ENCODE data around the gene C5orf15. TPM values are rescaled to one million over a fixed set of nuclear protein-coding genes. Genes with fewer than 3 reads are reported as not detected.

The C5orf15 gene
- total RNA-seq, 1 experiment from 2014 or later, result 45.2 TPM

DNA sequence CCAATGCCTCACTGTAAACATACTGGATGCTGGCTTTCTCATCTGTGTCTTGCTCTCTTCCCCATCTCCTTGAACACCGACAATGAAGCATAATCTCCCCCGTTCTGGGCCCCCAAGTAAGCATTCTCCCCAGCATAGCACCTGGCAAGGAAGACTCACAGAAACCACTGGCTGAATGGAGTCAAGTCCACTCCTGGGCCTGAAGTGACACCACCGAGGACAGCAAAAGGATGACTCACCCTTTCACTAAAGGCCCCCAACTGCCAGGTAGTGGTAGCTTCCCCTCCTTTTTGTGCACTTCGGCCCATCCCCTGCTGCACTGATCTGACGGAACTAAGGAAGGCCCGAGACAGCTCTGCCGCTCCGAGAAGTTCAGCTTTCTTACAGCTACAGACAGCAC is 26.9 kb upstream of the C5orf15 start:
- ChIA-PET CTCF (no interaction called here), POLR2A (ENCODE audit: unreplicated experiment) (no interaction called here)
- H3K9me3 ChIP-seq (ENCODE audit: low read length), result no peaks in the 10 kb centered on the region
- intact Hi-C loops (cut with micrococcal nuclease), result no loop called here
- TF ChIP-seq EZH2phosphoT487 (IDR thresholded peaks at IDR 0.05; ENCODE audit: borderline replicate concordance, low read length) (no peak), EZH2 (IDR thresholded peaks at IDR 0.05; ENCODE audit: low read length, unreplicated experiment) (no peak)
- TF ChIP-seq, protein P1, sequence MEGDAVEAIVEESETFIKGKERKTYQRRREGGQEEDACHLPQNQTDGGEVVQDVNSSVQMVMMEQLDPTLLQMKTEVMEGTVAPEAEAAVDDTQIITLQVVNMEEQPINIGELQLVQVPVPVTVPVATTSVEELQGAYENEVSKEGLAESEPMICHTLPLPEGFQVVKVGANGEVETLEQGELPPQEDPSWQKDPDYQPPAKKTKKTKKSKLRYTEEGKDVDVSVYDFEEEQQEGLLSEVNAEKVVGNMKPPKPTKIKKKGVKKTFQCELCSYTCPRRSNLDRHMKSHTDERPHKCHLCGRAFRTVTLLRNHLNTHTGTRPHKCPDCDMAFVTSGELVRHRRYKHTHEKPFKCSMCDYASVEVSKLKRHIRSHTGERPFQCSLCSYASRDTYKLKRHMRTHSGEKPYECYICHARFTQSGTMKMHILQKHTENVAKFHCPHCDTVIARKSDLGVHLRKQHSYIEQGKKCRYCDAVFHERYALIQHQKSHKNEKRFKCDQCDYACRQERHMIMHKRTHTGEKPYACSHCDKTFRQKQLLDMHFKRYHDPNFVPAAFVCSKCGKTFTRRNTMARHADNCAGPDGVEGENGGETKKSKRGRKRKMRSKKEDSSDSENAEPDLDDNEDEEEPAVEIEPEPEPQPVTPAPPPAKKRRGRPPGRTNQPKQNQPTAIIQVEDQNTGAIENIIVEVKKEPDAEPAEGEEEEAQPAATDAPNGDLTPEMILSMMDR (conservative IDR thresholded peaks at IDR 0.05; ENCODE audit: low read depth, low read length), result no peak
- H3K4me1 ChIP-seq (ENCODE audit: insufficient read depth, low read length), result peaks cover 39% of the 10 kb centered on the region
- no peak overlapping the region for H3K4me2 ChIP-seq (ENCODE audit: low read length)
- ATAC-seq (no peak), DNase-seq (no peak)
- H3K27ac ChIP-seq (ENCODE audit: low read length), result no peak overlapping the region
- no peaks in the 10 kb centered on the region for H3F3A ChIP-seq (ENCODE audit: low read length, unreplicated experiment)
- H3K9me2 ChIP-seq (replicated peaks; ENCODE audit: low read length), result no peaks in the 10 kb centered on the region
- no peak overlapping the region for H3K4me3 ChIP-seq (ENCODE audit: low read length)
- peaks cover 64% of the 10 kb centered on the region for H4K20me1 ChIP-seq (ENCODE audit: low read length)
- no TSS peak for BruUV-seq (replicated peaks)
- H3K36me3 ChIP-seq (ENCODE audit: low read depth, low read length), result peaks cover 15% of the 10 kb centered on the region
- no peak overlapping the region for H2AFZ ChIP-seq (ENCODE audit: low read length)
- H3K9ac ChIP-seq (ENCODE audit: low read length), result no peak overlapping the region
- H3K79me2 ChIP-seq (ENCODE audit: low read length), result peaks cover 93% of the 10 kb centered on the region
- H3K27me3 ChIP-seq (ENCODE audit: low read length), result no peaks in the 10 kb centered on the region

DNA sequence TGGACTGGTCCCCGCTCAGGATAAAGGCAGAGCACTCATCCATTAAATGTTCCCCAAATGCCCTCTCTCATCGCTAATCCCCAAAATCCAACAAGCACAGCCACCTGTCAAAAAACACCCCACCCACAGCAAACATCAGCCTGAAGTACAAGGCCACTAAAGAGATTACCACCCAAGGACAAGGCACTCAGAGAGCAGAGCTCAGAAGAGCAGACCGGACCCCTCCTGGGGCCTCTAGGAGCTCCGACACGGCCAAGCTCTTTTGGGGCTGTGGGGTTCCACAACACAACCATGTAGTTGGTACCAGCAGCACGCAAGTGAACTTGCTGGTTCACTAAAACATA is 26.5 kb upstream of the C5orf15 start:
- BruUV-seq (replicated peaks), result no TSS peak
- ChIA-PET CTCF (no interaction called here), POLR2A (ENCODE audit: unreplicated experiment) (no interaction called here)
- no peak overlapping the region for H3K4me3 ChIP-seq (ENCODE audit: low read length)
- H3K79me2 ChIP-seq (ENCODE audit: low read length), result peaks cover 93% of the 10 kb centered on the region
- H4K20me1 ChIP-seq (ENCODE audit: low read length), result peaks cover 60% of the 10 kb centered on the region
- no peaks in the 10 kb centered on the region for H3K9me2 ChIP-seq (replicated peaks; ENCODE audit: low read length)
- H3K27ac ChIP-seq (ENCODE audit: low read length), result no peak overlapping the region
- no peaks in the 10 kb centered on the region for H3K27me3 ChIP-seq (ENCODE audit: low read length)
- H3K9ac ChIP-seq (ENCODE audit: low read length), result no peak overlapping the region
- peaks cover 18% of the 10 kb centered on the region for H3K36me3 ChIP-seq (ENCODE audit: low read depth, low read length)
- intact Hi-C loops (cut with micrococcal nuclease), result no loop called here
- no peak for TF ChIP-seq EZH2 (IDR thresholded peaks at IDR 0.05; ENCODE audit: low read length, unreplicated experiment)
- TF ChIP-seq, protein P1 (conservative IDR thresholded peaks at IDR 0.05; ENCODE audit: low read depth, low read length), result no peak
- no peak for TF ChIP-seq EZH2phosphoT487 (IDR thresholded peaks at IDR 0.05; ENCODE audit: borderline replicate concordance, low read length)
- no peak overlapping the region for H2AFZ ChIP-seq (ENCODE audit: low read length)
- DNase-seq, result no peak
- ATAC-seq, result no peak
- H3F3A ChIP-seq (ENCODE audit: low read length, unreplicated experiment), result no peaks in the 10 kb centered on the region
- H3K4me2 ChIP-seq (ENCODE audit: low read length), result no peak overlapping the region
- H3K4me1 ChIP-seq (ENCODE audit: insufficient read depth, low read length), result peaks cover 39% of the 10 kb centered on the region
- H3K9me3 ChIP-seq (ENCODE audit: low read length), result no peaks in the 10 kb centered on the region

DNA sequence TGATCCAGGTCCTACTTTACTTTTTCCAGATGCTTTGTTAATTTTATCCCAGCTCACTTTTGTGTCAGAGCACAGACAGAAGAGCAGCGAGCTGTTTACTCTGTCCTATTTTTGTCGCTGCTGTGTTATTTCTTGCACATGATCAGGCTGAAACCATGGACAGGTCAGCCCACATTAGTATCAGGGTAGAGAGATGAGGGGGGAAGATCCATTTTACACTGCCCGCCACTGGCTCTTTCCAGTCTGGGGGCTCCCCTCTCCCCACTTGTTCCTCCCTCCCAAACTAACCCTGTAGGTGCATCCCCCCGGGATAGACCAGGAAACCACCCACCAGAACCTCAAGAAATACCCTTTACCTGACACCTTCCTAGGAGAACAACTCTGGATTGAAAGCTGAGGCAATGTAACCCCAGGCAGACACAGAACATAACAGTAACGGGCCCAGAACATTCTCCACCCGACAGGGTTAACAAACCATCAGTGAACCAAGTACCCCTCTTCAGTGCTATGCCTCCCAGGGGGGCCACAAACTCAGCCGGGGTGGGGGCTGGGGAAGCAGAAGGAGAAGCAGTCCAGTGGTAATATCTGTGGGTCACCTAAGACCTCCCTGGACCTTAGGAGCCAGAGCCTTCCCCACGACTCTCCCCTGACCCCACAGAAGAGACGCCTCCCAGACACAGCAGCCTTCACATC is 26.0 kb upstream of the C5orf15 start:
- no peak overlapping the region for H3K4me3 ChIP-seq (ENCODE audit: low read length)
- no peaks in the 10 kb centered on the region for H3K27me3 ChIP-seq (ENCODE audit: low read length)
- H3K27ac ChIP-seq (ENCODE audit: low read length), result peak overlapping the region; percentile 77
- no peak for DNase-seq
- intact Hi-C loops (cut with micrococcal nuclease), result no loop called here
- peak overlapping the region; percentile 55 for H3K4me2 ChIP-seq (ENCODE audit: low read length)
- H3K9ac ChIP-seq (ENCODE audit: low read length), result no peak overlapping the region
- no peaks in the 10 kb centered on the region for H3K9me2 ChIP-seq (replicated peaks; ENCODE audit: low read length)
- ChIA-PET CTCF (no interaction called here), POLR2A (ENCODE audit: unreplicated experiment) (no interaction called here)
- no peak overlapping the region for H2AFZ ChIP-seq (ENCODE audit: low read length)
- H3K36me3 ChIP-seq (ENCODE audit: low read depth, low read length), result peaks cover 19% of the 10 kb centered on the region
- H3K9me3 ChIP-seq (ENCODE audit: low read length), result no peaks in the 10 kb centered on the region
- H3K4me1 ChIP-seq (ENCODE audit: insufficient read depth, low read length), result peaks cover 39% of the 10 kb centered on the region
- peaks cover 92% of the 10 kb centered on the region for H3K79me2 ChIP-seq (ENCODE audit: low read length)
- H3F3A ChIP-seq (ENCODE audit: low read length, unreplicated experiment), result no peaks in the 10 kb centered on the region
- peaks cover 55% of the 10 kb centered on the region for H4K20me1 ChIP-seq (ENCODE audit: low read length)
- no peak for TF ChIP-seq EZH2 (IDR thresholded peaks at IDR 0.05; ENCODE audit: low read length, unreplicated experiment)
- no peak for ATAC-seq
- no TSS peak for BruUV-seq (replicated peaks)
